Trophoblast cell (in vitro differentiated cells and primary cell): ENCODE data around the gene TMEM255B.

Experiments
- DNase-seq, 2 donors: peaks; one replicate each; pipeline ENCODE4 v3.0.0-alpha.2; 2016
- H2AFZ ChIP-seq: 2 replicates; pipeline ENCODE4 v1.6.1; 2013; ENCODE audit warnings: low read length, moderate library complexity, mild to moderate bottlenecking; ENCODE audit not compliant: insufficient read depth, poor library complexity
- H2AK5ac ChIP-seq: 2 replicates; pipeline ENCODE4 v1.6.1; 2013; ENCODE audit warnings: mild to moderate bottlenecking, low read length
- H2BK120ac ChIP-seq: 2 replicates; pipeline ENCODE4 v1.6.1; 2013; ENCODE audit warnings: low read length, mild to moderate bottlenecking, moderate library complexity; ENCODE audit not compliant: insufficient read depth, poor library complexity
- H2BK12ac ChIP-seq: 2 replicates; pipeline ENCODE4 v1.6.1; 2013; ENCODE audit warnings: mild to moderate bottlenecking, low read length, moderate library complexity
- H2BK5ac ChIP-seq: 2 replicates; pipeline ENCODE4 v1.6.1; 2013; ENCODE audit warnings: low read length, low read depth, moderate library complexity, mild to moderate bottlenecking; ENCODE audit not compliant: poor library complexity
- H3K14ac ChIP-seq: 2 replicates; pipeline ENCODE4 v1.6.1; 2013; ENCODE audit warnings: mild to moderate bottlenecking, low read length
- H3K18ac ChIP-seq: 2 replicates; pipeline ENCODE4 v1.6.1; 2013; ENCODE audit warnings: mild to moderate bottlenecking, low read length
- H3K23ac ChIP-seq: 2 replicates; pipeline ENCODE4 v1.6.1; 2013; ENCODE audit warnings: low read length
- H3K27ac ChIP-seq: 2 replicates; pipeline ENCODE4 v1.5.1; 2013; ENCODE audit warnings: low read depth, mild to moderate bottlenecking, inconsistent platforms, low read length, moderate library complexity
- H3K27me3 ChIP-seq: 2 replicates; pipeline ENCODE4 v1.6.1; 2013; ENCODE audit warnings: inconsistent platforms, mild to moderate bottlenecking, low read length, moderate library complexity; ENCODE audit not compliant: insufficient read depth
- H3K36me3 ChIP-seq, 2 experiments: 1 replicate in 1 of 2; 2 replicates in 1 of 2; pipeline ENCODE4 v1.6.1; 2013; ENCODE audit warnings: low read length in 2 of 2, mild to moderate bottlenecking in 2 of 2, moderate library complexity in 1 of 2; ENCODE audit not compliant: insufficient read depth in 2 of 2, control insufficient read depth in 1 of 2
- H3K4ac ChIP-seq: 2 replicates; pipeline ENCODE4 v1.6.1; 2013; ENCODE audit warnings: low read depth, mild to moderate bottlenecking, low read length, moderate library complexity
- H3K4me1 ChIP-seq, 2 experiments: 1 replicate in 1 of 2; 2 replicates in 1 of 2; pipeline ENCODE4 v1.6.1; 2013; ENCODE audit warnings: low read length in 2 of 2, mild to moderate bottlenecking in 2 of 2, moderate library complexity in 1 of 2; ENCODE audit not compliant: insufficient read depth in 2 of 2, control insufficient read depth in 1 of 2
- H3K4me2 ChIP-seq: 2 replicates; pipeline ENCODE4 v1.6.1; 2013; ENCODE audit warnings: inconsistent platforms, mild to moderate bottlenecking, low read length, moderate library complexity
- H3K4me3 ChIP-seq: 2 replicates; pipeline ENCODE4 v1.5.1; 2013; ENCODE audit warnings: mild to moderate bottlenecking, low read depth, low read length, inconsistent platforms
- H3K79me1 ChIP-seq: one replicate; pipeline ENCODE4 v1.6.1; 2013; ENCODE audit warnings: low read length
- H3K79me2 ChIP-seq: 2 replicates; pipeline ENCODE4 v1.6.1; 2013; ENCODE audit warnings: low read length, mild to moderate bottlenecking; ENCODE audit not compliant: control insufficient read depth, insufficient read depth, poor library complexity
- H3K9ac ChIP-seq: 2 replicates; pipeline ENCODE4 v1.6.1; 2013; ENCODE audit warnings: mild to moderate bottlenecking, low read length
- H3K9me3 ChIP-seq: 2 replicates; pipeline ENCODE4 v1.6.1; 2013; ENCODE audit warnings: low read depth, mild to moderate bottlenecking, control low read depth, inconsistent platforms, low read length; ENCODE audit not compliant: insufficient read depth
- H4K12ac ChIP-seq: 2 replicates; pipeline ENCODE4 v1.6.1; 2013; ENCODE audit warnings: low read depth, mild to moderate bottlenecking, low read length, moderate library complexity
- H4K8ac ChIP-seq: 2 replicates; pipeline ENCODE4 v1.6.1; 2013; ENCODE audit warnings: low read depth, mild to moderate bottlenecking, low read length, moderate library complexity
- H4K91ac ChIP-seq: one replicate; pipeline ENCODE4 v1.6.1; 2013; ENCODE audit warnings: low read depth, mild to moderate bottlenecking, low read length, moderate library complexity
- WGBS: extraction: QIAGEN DNeasy Blood & Tissue Kit; methylation state at CpG from one replicate; pipeline ENCODE4 v1.1.7; 2013; ENCODE audit warnings: missing lambda C conversion rate; ENCODE audit not compliant: insufficient read length, insufficient coverage; ENCODE audit errors: extremely low coverage; 5-methylcytosine and 5-hydroxymethylcytosine counted together

TMEM255B gene

DNA sequence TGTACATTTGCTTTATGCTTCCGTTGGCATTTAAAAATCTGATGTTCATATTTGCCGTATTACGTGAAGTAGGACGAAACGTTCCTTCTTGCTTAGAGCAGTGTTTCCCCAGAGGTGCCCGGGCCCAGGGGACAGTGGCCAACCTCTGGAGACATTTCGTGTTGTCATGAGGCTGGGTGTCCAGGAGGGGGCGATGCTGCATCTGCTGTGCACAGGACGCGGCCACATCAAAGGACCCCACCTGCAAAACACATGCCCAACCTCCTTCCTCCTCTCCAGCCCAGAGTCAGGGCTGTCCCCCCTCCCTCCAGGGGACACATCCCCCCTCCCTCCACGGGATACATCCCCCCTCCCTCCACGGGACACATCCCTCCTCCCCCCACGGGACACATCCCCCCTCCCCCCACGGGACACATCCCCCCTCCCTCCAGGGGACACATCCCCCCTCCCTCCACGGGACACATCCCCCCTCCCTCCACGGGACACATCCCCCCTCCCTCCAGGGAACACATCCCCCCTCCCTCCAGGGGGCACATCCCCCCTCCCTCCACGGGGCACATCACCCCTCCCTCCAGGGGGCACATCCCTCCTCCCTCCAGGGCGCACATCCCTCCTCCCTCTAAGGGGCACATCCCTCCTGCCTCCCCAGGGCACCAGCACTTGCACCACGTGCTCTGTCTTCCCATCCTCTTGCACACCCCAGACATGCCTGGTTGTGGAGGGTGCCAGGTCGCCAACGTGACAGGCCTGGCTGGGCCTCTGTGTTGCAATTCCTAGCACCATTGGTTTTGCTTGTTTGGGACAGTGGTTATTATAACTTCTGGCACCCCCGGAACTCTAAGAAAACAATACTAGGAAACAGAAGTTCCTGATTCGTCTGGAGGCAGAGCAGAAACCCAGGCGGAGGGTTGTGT lies 58.2 kb downstream of the TMEM255B start:
- peaks cover 0 to 3% of the 10 kb centered on the region in 2 experiments for H3K36me3 ChIP-seq
- no peak overlapping the region for H4K8ac ChIP-seq
- H3K14ac ChIP-seq: peak overlapping the region; percentile 6
- no peak overlapping the region for H2BK120ac ChIP-seq
- peak; percentile 60 to 77 for DNase-seq
- H3K79me2 ChIP-seq: no peaks in the 10 kb centered on the region
- no peak overlapping the region for H2AK5ac ChIP-seq
- H3K27me3 ChIP-seq: no peaks in the 10 kb centered on the region
- H3K27ac ChIP-seq: no peak overlapping the region
- H3K4me2 ChIP-seq: no peak overlapping the region
- no peak overlapping the region for H2BK5ac ChIP-seq
- no peak overlapping the region for H2BK12ac ChIP-seq
- H3K4me3 ChIP-seq: no peak overlapping the region
- no peak overlapping the region for H3K18ac ChIP-seq
- H3K23ac ChIP-seq: no peak overlapping the region
- H3K9me3 ChIP-seq: peaks cover 2% of the 10 kb centered on the region
- H3K4ac ChIP-seq: no peak overlapping the region
- WGBS: no CpG with 5 or more reads among the region's 24 CpGs
- peak overlapping the region; percentile 47 for H4K91ac ChIP-seq
- H3K9ac ChIP-seq: no peak overlapping the region
- no peak overlapping the region for H4K12ac ChIP-seq
- no peak overlapping the region for H2AFZ ChIP-seq
- peaks cover 12% of the 10 kb centered on the region for H3K79me1 ChIP-seq
- H3K4me1 ChIP-seq: peaks cover 15 to 18% of the 10 kb centered on the region in 2 experiments

- Histone ChIP-seq H2BK120ac (peak overlapping the region; percentile 10), H2AK5ac (peak overlapping the region; percentile 27), H3K4me2 (no peak overlapping the region), H3K27me3 (no peaks in the 10 kb centered on the region), H3K36me3 (peaks cover 0 to 5% of the 10 kb centered on the region in 2 experiments), H3K4me1 (peaks cover 15 to 20% of the 10 kb centered on the region in 2 experiments), H3K9ac (no peak overlapping the region), H3K9me3 (peaks cover 2% of the 10 kb centered on the region), H3K14ac (peak overlapping the region; percentile 15), H3K4ac (no peak overlapping the region), H3K79me2 (no peaks in the 10 kb centered on the region), H4K8ac (no peak overlapping the region), H3K79me1 (peaks cover 19% of the 10 kb centered on the region), H3K4me3 (no peak overlapping the region), H2AFZ (no peak overlapping the region), H3K18ac (no peak overlapping the region), H4K91ac (peak overlapping the region; percentile 47), H3K23ac (no peak overlapping the region), H2BK5ac (no peak overlapping the region), H3K27ac (no peak overlapping the region), H2BK12ac (no peak overlapping the region), H4K12ac (no peak overlapping the region)
- no CpG with 5 or more reads among the region's 60 CpGs for WGBS
- DNase-seq: no peak
These were observed 59.0 kb downstream of the TMEM255B start for GRCh38 chr13:113817860-113818691.

DNA sequence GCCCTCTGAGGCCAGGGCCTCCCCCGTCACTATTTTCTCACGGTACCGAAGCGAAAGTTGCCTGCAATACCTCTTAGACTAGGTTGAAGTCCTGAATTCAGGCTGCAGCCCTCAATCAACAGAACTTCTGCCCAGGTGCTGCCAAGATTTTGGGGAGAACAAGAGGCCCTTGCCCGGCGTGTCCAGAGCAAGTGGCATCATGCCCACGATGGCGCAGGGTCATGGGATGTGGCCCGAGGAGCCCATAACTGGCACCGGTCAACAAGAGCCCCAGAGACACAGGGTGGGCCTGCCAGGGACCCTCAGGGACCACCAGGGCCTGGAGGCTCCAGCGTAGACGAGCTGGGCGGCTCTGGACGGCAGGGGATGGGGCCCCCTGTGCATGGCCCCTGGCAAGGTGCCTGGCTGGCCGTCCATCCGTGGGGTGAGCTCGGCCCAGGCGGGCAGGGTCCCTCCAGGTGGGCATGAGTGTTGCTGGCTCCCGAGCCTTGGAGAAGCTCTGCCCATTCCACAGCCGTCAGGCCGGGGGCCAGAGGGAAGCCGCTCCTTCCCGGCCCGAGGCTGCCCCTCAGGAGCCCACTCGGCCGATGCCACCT lies 59.8 kb downstream of the TMEM255B start:
- H3K36me3 ChIP-seq: peaks cover 0 to 5% of the 10 kb centered on the region in 2 experiments

GRCh38 chr13:113819341-113819730 lies 60.3 kb downstream of the TMEM255B start:
- no peak overlapping the region for H3K27ac ChIP-seq
- no peak overlapping the region for H4K12ac ChIP-seq
- H3K4ac ChIP-seq: no peak overlapping the region
- H3K9me3 ChIP-seq: peaks cover 2% of the 10 kb centered on the region
- H3K18ac ChIP-seq: no peak overlapping the region
- no peak overlapping the region for H2AK5ac ChIP-seq
- no peak overlapping the region for H2BK5ac ChIP-seq
- peaks cover 15 to 17% of the 10 kb centered on the region in 2 experiments for H3K4me1 ChIP-seq
- H2BK12ac ChIP-seq: peak overlapping the region; percentile 44
- H3K14ac ChIP-seq: no peak overlapping the region
- H3K79me2 ChIP-seq: no peaks in the 10 kb centered on the region
- H3K4me3 ChIP-seq: no peak overlapping the region
- H2BK120ac ChIP-seq: no peak overlapping the region
- H3K4me2 ChIP-seq: no peak overlapping the region
- no peak for DNase-seq
- H3K79me1 ChIP-seq: peaks cover 19% of the 10 kb centered on the region
- H3K36me3 ChIP-seq: peaks cover 0 to 5% of the 10 kb centered on the region in 2 experiments
- no peak overlapping the region for H3K9ac ChIP-seq
- peak overlapping the region; percentile 65 for H4K91ac ChIP-seq
- H3K23ac ChIP-seq: no peak overlapping the region
- WGBS: no CpG with 5 or more reads among the region's 13 CpGs
- H3K27me3 ChIP-seq: no peaks in the 10 kb centered on the region
- no peak overlapping the region for H2AFZ ChIP-seq
- no peak overlapping the region for H4K8ac ChIP-seq

More for the DNA sequence above, 59.8 kb downstream of the TMEM255B start:
- H3K9me3 ChIP-seq: peaks cover 2% of the 10 kb centered on the region
- H3K4me2 ChIP-seq: no peak overlapping the region
- H3K9ac ChIP-seq: no peak overlapping the region
- H3K27me3 ChIP-seq: no peaks in the 10 kb centered on the region
- H2BK5ac ChIP-seq: no peak overlapping the region
- H3K18ac ChIP-seq: no peak overlapping the region
- H4K8ac ChIP-seq: no peak overlapping the region
- H4K12ac ChIP-seq: no peak overlapping the region
- DNase-seq: no peak
- peaks cover 15 to 20% of the 10 kb centered on the region in 2 experiments for H3K4me1 ChIP-seq
- no peak overlapping the region for H3K4me3 ChIP-seq
- H3K27ac ChIP-seq: no peak overlapping the region
- H3K23ac ChIP-seq: no peak overlapping the region
- H3K14ac ChIP-seq: no peak overlapping the region
- no peak overlapping the region for H2BK120ac ChIP-seq
- no peak overlapping the region for H3K4ac ChIP-seq
- H3K79me2 ChIP-seq: no peaks in the 10 kb centered on the region
- H3K79me1 ChIP-seq: peaks cover 19% of the 10 kb centered on the region
- H2AFZ ChIP-seq: no peak overlapping the region
- peak overlapping the region; percentile 47 for H4K91ac ChIP-seq
- WGBS: no CpG with 5 or more reads among the region's 26 CpGs
- H2BK12ac ChIP-seq: no peak overlapping the region
- H2AK5ac ChIP-seq: no peak overlapping the region
